ENCODE measurements around the gene COMMD4.

The COMMD4 gene

DNA sequence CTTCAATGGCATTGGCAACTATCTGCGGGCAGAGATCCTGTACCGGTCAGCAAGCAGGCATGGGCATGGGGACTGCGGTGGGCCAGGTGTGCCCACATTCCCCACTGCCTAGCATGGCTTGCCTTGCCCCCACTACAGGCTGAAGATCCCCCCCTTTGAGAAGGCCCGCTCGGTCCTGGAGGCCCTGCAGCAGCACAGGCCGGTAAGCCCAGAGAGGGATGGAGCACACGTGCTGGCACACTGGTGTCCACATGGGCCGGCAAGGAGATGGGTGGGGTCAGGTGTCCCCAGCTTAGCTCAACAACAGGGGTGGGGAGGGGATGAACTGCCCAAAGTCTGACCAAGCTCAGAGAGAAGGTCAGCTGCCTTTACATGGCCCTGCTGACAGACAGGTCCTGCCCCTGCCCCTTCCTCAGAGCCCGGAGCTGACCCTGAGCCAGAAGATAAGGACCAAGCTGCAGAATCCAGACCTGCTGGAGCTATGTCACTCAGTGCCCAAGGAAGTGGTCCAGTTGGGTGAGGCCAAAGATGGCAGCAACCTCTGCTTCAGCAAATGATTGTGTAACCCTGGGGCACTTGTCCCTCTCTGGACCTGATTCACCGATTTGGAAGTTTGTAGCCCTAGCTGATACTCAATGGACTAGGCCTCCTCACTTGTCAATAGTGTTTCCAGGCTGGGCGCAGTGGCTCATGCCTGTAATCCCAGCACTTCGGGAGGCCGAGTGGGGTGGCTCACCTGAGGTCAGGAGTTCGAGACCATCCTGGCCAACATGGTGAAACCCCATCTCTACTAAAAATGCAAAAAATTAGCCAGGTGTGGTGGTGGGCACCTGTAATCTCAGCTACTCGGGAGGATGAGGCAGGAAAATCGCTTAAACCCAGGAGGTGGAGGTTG, 16.6 kb downstream of the COMMD4 start:
- DNase-seq (ENCODE audit: low read depth, low spot score), result no peak
- in situ Hi-C loops (cut with HindIII; ENCODE audit: low sequenced_read_pairs), result no loop called here
- TF ChIP-seq, protein P1, sequence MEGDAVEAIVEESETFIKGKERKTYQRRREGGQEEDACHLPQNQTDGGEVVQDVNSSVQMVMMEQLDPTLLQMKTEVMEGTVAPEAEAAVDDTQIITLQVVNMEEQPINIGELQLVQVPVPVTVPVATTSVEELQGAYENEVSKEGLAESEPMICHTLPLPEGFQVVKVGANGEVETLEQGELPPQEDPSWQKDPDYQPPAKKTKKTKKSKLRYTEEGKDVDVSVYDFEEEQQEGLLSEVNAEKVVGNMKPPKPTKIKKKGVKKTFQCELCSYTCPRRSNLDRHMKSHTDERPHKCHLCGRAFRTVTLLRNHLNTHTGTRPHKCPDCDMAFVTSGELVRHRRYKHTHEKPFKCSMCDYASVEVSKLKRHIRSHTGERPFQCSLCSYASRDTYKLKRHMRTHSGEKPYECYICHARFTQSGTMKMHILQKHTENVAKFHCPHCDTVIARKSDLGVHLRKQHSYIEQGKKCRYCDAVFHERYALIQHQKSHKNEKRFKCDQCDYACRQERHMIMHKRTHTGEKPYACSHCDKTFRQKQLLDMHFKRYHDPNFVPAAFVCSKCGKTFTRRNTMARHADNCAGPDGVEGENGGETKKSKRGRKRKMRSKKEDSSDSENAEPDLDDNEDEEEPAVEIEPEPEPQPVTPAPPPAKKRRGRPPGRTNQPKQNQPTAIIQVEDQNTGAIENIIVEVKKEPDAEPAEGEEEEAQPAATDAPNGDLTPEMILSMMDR (IDR thresholded peaks at IDR 0.05; ENCODE audit: low read depth, low read length), result no peak
- no peak overlapping the region for H3K4me3 ChIP-seq (ENCODE audit: low read depth, low read length)

DNA sequence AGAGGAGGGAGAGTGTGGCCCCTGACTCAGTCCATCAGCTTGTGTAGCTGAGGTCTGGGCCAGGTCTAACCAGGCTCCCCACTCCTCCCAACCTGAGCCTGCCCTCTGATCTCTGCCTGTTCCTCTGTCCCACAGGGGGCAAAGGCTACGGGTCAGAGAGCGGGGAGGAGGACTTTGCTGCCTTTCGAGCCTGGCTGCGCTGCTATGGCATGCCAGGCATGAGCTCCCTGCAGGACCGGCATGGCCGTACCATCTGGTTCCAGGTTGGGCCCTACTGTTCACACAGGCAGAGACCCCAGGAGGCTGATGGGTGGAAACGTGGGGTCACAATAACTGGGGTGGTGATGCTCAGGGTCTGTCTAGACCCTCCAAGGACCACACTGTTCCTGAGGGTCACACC, 17.7 kb downstream of the COMMD4 start:
- TF ChIP-seq, protein P1 (IDR thresholded peaks at IDR 0.05; ENCODE audit: low read depth, low read length), result no peak
- in situ Hi-C loops (cut with HindIII; ENCODE audit: low sequenced_read_pairs), result no loop called here
- DNase-seq (ENCODE audit: low read depth, low spot score), result no peak
- no peak overlapping the region for H3K4me3 ChIP-seq (ENCODE audit: low read depth, low read length)

DNA sequence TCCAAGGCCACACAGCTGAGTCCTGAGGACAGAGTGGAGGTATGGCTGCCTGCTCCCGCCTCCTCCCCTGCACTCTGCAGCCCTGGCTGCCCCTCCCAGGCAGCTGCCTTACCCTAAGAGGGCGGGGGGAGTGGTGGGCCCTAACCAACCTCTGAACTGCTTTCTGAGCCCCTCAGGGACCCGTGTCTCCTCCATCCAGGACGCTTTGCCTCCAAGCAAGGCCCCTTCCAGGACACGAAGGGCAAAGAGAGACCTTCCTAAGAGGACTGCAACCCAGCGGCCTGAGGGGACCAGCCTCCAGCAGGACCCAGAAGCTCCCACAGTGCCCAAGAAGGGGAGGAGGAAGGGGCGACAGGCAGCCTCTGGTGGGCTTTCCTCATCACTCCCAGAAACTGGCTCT, 18.6 kb downstream of the COMMD4 start:
- H3K4me3 ChIP-seq (ENCODE audit: low read depth, low read length), result no peak overlapping the region
- in situ Hi-C loops (cut with HindIII; ENCODE audit: low sequenced_read_pairs), result no loop called here
- TF ChIP-seq, protein P1 (IDR thresholded peaks at IDR 0.05; ENCODE audit: low read depth, low read length), result no peak
- DNase-seq (ENCODE audit: low read depth, low spot score), result no peak

DNA sequence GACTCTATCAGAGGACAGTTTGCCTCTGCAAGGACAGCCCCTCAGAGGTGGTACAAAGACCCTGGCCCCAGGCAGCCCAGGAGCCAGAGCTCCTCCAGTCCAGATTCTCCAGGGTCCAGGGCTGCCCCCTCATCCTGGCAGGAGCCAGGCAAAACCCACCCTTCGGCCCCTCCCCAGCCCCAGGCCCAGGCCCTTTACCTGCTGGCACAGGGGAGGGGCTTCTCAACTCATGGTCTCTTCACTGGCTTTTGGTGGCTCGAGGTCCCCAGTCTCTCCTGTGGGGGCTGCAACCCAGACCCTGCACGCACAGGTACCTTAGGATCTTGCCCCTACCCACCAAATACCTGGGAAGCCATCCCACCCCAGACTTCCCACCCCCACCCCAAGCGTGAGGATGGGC, 19.5 kb downstream of the COMMD4 start:
- no peak overlapping the region for H3K4me3 ChIP-seq (ENCODE audit: low read depth, low read length)
- DNase-seq (ENCODE audit: low read depth, low spot score), result no peak
- in situ Hi-C loops (cut with HindIII; ENCODE audit: low sequenced_read_pairs), result no loop called here
- TF ChIP-seq, protein P1 (IDR thresholded peaks at IDR 0.05; ENCODE audit: low read depth, low read length), result no peak

DNA sequence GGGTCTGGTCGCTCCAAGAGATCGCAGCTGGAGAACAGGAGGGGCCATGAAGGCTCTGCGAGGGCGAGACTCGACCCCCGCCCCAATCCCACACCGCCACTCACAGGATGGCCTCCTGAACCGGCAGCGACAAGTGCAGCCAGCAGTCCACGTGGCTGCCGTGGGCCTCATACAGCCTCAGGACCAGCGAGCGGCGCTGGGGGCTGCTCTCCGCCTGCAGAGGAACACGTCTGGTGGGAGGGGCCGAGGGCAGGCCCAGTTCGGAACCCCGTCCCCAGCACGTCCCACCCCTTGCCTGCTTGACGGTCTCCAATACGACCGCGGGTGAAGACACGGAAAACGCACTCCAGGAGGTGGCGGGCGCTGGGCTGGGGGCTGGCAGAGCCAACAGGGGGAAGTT, 20.1 kb downstream of the COMMD4 start:
- in situ Hi-C loops (cut with HindIII; ENCODE audit: low sequenced_read_pairs), result no loop called here
- DNase-seq (ENCODE audit: low read depth, low spot score), result no peak
- no peak overlapping the region for H3K4me3 ChIP-seq (ENCODE audit: low read depth, low read length)
- TF ChIP-seq, protein P1 (IDR thresholded peaks at IDR 0.05; ENCODE audit: low read depth, low read length), result no peak

DNA sequence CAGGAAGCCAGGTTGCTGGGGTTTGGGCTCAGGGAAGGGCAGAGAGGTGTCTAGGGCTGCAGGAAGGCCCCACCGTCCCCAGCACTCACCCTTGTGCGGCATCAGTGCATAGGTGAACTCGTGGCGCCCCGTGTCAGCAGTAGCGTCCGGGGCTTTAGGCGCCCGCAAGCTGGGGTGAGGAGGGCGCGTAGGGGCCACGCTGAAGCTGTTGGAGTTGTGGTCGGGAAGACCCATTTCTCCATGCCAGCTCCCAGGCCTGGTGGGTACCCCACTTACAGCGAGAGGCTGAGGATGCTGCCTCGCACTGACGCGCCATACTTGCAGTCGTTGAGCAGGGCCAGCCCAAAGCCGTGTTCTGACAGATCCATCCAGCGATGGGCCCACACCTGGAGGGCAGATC, 20.7 kb downstream of the COMMD4 start:
- in situ Hi-C loops (cut with HindIII; ENCODE audit: low sequenced_read_pairs), result no loop called here
- TF ChIP-seq, protein P1 (IDR thresholded peaks at IDR 0.05; ENCODE audit: low read depth, low read length), result no peak
- no peak for DNase-seq (ENCODE audit: low read depth, low spot score)
- no peak overlapping the region for H3K4me3 ChIP-seq (ENCODE audit: low read depth, low read length)

Measured in astrocyte of the spinal cord (primary cell).